ENCODE results near the gene PCNX2.

The PCNX2 gene

DNA sequence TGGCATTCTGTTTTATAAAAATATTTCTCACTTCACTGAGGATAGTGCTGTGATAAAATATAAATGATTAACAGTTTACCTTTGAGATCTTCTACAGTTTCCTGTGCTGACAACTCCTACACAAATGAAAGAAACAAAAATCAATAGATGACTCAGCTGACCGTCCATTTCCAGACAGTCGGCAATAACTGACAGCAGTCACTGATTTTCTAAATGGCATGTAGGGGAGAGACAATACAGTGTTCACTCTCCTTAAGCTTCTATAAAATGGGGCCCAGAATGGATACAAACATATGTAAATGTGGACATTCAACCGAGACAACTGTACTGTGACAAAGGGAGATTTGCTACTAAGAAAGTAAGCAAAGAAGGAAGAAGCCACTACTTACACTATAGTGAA, 34.3 kb downstream of the PCNX2 start:
- TF ChIP-seq, protein P1, sequence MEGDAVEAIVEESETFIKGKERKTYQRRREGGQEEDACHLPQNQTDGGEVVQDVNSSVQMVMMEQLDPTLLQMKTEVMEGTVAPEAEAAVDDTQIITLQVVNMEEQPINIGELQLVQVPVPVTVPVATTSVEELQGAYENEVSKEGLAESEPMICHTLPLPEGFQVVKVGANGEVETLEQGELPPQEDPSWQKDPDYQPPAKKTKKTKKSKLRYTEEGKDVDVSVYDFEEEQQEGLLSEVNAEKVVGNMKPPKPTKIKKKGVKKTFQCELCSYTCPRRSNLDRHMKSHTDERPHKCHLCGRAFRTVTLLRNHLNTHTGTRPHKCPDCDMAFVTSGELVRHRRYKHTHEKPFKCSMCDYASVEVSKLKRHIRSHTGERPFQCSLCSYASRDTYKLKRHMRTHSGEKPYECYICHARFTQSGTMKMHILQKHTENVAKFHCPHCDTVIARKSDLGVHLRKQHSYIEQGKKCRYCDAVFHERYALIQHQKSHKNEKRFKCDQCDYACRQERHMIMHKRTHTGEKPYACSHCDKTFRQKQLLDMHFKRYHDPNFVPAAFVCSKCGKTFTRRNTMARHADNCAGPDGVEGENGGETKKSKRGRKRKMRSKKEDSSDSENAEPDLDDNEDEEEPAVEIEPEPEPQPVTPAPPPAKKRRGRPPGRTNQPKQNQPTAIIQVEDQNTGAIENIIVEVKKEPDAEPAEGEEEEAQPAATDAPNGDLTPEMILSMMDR (conservative IDR thresholded peaks at IDR 0.05; ENCODE audit: low read length), result no peak
- no peak overlapping the region for H3K4me3 ChIP-seq (ENCODE audit: low read length)
- no peak for DNase-seq (ENCODE audit: low read depth)

DNA sequence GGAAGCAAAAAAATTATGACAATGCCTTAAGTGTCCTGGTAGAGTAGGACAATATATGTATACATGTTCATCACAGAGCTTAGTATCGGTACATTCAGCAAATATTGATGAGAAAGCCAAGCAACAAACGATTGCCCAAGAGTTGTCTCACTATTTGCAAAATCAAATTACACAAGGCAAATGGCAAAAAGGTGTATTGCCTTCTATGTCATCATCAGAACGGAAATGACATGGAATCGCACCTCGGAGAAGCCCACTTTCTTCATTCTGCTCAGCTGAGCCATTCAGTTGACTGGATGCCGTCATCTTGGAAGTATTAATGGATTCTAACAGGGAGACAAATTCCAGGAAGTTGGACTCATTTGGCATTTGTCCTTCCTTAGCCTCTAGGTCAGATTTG, 37.7 kb downstream of the PCNX2 start:
- H3K4me3 ChIP-seq (ENCODE audit: low read length), result no peak overlapping the region
- DNase-seq (ENCODE audit: low read depth), result no peak
- TF ChIP-seq, protein P1 (conservative IDR thresholded peaks at IDR 0.05; ENCODE audit: low read length), result no peak

DNA sequence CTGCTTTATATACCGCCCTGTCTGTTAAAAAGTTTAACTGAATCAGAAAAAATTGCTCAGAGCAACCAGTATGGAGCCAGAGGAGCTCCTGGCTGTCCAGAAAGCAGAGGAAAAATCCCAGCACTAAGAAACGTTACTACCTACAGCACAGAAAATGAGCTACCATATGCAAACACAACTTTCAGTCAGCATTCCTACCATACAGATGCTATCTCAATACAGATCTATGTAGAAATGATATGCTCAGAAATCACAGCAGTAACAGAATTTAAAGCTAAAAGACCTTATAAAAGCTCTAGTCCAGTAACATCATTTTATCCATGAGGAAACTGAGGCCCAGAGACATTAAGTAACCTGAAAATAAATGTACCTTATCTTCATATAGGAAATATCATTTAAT, 38.7 kb downstream of the PCNX2 start:
- no peak overlapping the region for H3K4me3 ChIP-seq (ENCODE audit: low read length)
- DNase-seq (ENCODE audit: low read depth), result no peak
- TF ChIP-seq, protein P1 (conservative IDR thresholded peaks at IDR 0.05; ENCODE audit: low read length), result no peak

DNA sequence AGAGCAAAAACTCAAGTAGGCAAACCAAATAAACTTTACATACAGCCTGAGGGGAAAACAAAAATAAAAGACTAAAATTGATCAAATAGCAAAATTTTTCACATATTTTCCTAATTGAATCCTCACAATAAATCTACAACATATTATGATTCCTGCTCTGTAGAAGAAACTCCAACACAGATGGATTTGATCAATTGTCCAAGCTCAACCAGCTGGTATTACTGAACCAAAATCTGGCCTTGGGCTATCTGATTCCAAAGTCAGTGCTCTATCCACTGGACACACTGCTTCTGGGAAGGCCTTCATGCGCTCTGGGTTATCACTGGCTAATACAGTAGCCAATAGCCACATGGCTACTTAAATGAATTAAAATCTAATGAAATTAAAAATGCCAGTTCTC, 39.3 kb downstream of the PCNX2 start:
- H3K4me3 ChIP-seq (ENCODE audit: low read length), result no peak overlapping the region
- peak; percentile 33 for DNase-seq (ENCODE audit: low read depth)
- TF ChIP-seq, protein P1 (conservative IDR thresholded peaks at IDR 0.05; ENCODE audit: low read length), result no peak

DNA sequence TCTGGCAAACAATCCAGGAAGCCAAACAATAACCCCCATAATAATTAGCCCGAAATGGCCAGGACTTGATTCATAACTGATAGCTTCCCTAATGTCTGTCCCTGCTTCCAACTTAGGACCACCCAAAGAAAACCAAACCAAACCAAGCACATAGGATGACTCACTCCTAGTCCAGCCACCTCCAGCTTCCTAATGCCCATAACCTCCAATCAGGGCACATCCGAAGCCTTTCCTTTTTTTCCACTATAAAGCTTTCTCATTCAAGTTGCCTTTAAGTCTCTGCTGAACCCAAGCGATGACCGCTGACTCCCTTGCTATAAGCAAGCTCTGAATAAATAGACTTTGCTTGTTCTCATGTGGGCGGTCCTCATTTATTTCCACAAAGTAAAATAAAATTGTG, 40.4 kb downstream of the PCNX2 start:
- DNase-seq (ENCODE audit: low read depth), result no peak
- TF ChIP-seq, protein P1 (conservative IDR thresholded peaks at IDR 0.05; ENCODE audit: low read length), result no peak
- no peak overlapping the region for H3K4me3 ChIP-seq (ENCODE audit: low read length)

DNA sequence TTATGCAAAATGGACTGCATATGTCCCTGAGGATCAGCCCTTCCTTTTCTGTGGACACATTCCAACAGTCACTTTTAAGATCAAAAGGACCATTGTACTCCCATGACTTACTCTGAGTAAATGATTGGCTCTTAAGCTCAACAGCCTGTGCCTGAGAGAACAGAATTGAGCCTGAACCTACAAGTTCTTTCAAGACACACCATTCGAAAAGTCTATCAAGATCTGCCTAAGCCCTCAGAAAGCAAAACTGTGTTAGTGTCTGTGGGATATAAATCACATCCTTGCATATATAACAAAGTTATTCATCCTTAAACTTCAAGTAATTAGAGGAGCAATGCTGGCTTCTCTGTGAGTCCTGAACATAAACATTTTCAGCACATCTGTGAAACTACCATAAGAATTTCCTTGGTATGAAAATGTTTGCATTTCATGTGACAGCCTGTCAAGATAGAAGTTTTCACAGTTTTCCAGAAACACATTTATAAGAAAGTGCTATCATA, 41.6 kb downstream of the PCNX2 start:
- H3K4me3 ChIP-seq (ENCODE audit: low read length), result no peak overlapping the region
- TF ChIP-seq, protein P1 (conservative IDR thresholded peaks at IDR 0.05; ENCODE audit: low read length), result no peak
- DNase-seq (ENCODE audit: low read depth), result no peak

DNA sequence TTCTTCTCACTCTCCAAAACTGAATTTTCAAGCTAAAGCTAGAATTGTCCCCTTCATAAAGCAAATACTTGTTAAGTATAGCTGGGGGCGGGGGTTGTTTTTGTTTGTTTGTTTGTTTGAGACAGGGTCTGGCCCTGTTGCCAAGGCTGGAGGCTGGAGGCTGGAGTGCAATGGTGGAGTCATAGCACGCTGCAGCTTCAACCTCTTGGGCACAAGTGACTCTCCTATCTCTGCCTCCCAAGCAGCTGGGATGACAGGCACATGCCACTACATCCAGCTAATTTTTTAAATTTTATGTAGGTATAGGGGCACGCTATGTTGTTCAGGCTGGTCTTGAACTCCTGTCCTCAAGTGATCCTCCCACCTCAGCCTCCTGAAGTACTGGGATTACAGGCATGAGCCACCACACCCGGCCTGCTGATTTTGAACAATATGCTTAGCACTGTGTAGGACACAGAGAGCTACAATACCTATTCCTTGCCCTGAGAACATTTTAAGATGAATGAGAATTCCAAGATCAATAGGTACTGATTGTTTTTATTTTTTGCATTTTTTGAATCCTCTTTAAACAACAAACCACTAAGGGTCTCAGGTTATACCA, 42.2 kb downstream of the PCNX2 start:
- no peak overlapping the region for H3K4me3 ChIP-seq (ENCODE audit: low read length)
- TF ChIP-seq, protein P1 (conservative IDR thresholded peaks at IDR 0.05; ENCODE audit: low read length), result no peak
- DNase-seq (ENCODE audit: low read depth), result no peak

Data from AG10803 (cell line).